SK-N-SH (cell line): ENCODE measurements around the gene ZSCAN20. TPM values are rescaled to one million over a fixed set of nuclear protein-coding genes. Genes with fewer than 3 reads are reported as not detected.

Experiments used
- CTCF ChIA-PET: fragments of 300-600, 350-600 bp; formaldehyde crosslinking; extraction: SDS; loops from one replicate; lab custom pipeline; 2021; lab: Yijun Ruan, JAX
- POLR2A ChIA-PET: fragments of 350-600 bp; sonication (Branson Sonifier 250); formaldehyde crosslinking; extraction: SDS; loops from one replicate; lab custom pipeline; 2020; ENCODE audit warnings: antibody characterized with exemption, inconsistent platforms; lab: Yijun Ruan, JAX
- DNase-seq: peaks from one replicate; pipeline ENCODE4 v3.0.0; 2012
- H2AFZ ChIP-seq: fragments of 200-600 bp; sonication (generic); 2 replicates; pipeline ENCODE4 v1.8.1; 2016; ENCODE audit warnings: antibody characterized with exemption, mild to moderate bottlenecking, low read depth
- H3F3A ChIP-seq: fragments of 200-600 bp; sonication (generic); replicated peaks from 2 replicates; pipeline ENCODE3; 2016; ENCODE audit warnings: antibody characterized with exemption, mild to moderate bottlenecking; ENCODE audit not compliant: insufficient read depth
- H3K27ac ChIP-seq, 2 experiments: fragments of 200-500 bp in 1 of 2; fragments of 200-600 bp in 1 of 2; sonication (Bioruptor generic) in 1 of 2; sonication (generic), shearing (Covaris generic) in 1 of 2; 2 replicates each; pipeline versions ENCODE4 v1.5.1 to v1.6.1; 2014 to 2016; ENCODE audit warnings: low read depth in 2 of 2, inconsistent platforms in 1 of 2, low read length in 1 of 2, mild to moderate bottlenecking in 1 of 2, mixed read lengths in 1 of 2
- H3K27me3 ChIP-seq: fragments of 200-600 bp; sonication (generic), shearing (Covaris generic); 2 replicates; pipeline ENCODE4 v1.6.1; 2016; ENCODE audit warnings: mixed run types; ENCODE audit not compliant: insufficient read depth
- H3K36me3 ChIP-seq, 2 experiments: fragments of 200-500 bp in 1 of 2; fragments of 200-600 bp in 1 of 2; sonication (Bioruptor generic) in 1 of 2; sonication (generic) in 1 of 2; replicated peaks in 1 of 2; 2 replicates each; pipeline versions ENCODE3 to v1.5.1; 2014 to 2016; ENCODE audit warnings: low read length in 1 of 2, mild to moderate bottlenecking in 1 of 2; ENCODE audit not compliant: insufficient read depth in 2 of 2, control insufficient read depth in 1 of 2
- H3K4me1 ChIP-seq, 2 experiments: fragments of 200-500 bp in 1 of 2; fragments of 200-600 bp in 1 of 2; sonication (Bioruptor generic) in 1 of 2; sonication (generic), shearing (Covaris generic) in 1 of 2; 2 replicates each; pipeline versions ENCODE4 v1.5.1 to v1.6.1; 2014 to 2016; ENCODE audit warnings: low read depth in 1 of 2, low read length in 1 of 2, mixed run types in 1 of 2; ENCODE audit not compliant: insufficient read depth in 2 of 2, control insufficient read depth in 1 of 2
- H3K4me2 ChIP-seq: fragments of 200-600 bp; sonication (generic), shearing (Covaris generic); 2 replicates; pipeline ENCODE4 v1.6.1; 2017; ENCODE audit warnings: mixed run types
- H3K4me3 ChIP-seq, 2 experiments: fragments of 200-500 bp in 1 of 2; fragments of 200-600 bp in 1 of 2; sonication (Bioruptor generic) in 1 of 2; sonication (generic), shearing (Covaris generic) in 1 of 2; 2 replicates each; pipeline versions ENCODE4 v1.5.1 to v1.8.1; 2014 to 2016; ENCODE audit warnings: low read depth in 2 of 2, inconsistent platforms in 1 of 2, low read length in 1 of 2, mild to moderate bottlenecking in 1 of 2, mixed read lengths in 1 of 2, moderate library complexity in 1 of 2
- H3K79me2 ChIP-seq: fragments of 200-600 bp; sonication (generic); 2 replicates; pipeline ENCODE4 v1.8.1; 2017; ENCODE audit warnings: mild to moderate bottlenecking; ENCODE audit not compliant: insufficient read depth
- H3K9ac ChIP-seq: fragments of 200-600 bp; sonication (generic); 2 replicates; pipeline ENCODE4 v1.6.1; 2017; ENCODE audit warnings: mixed run types
- H3K9me2 ChIP-seq: fragments of 200-600 bp; sonication (generic); 2 replicates; pipeline ENCODE4 v1.6.1; 2017; ENCODE audit warnings: mixed run types
- H3K9me3 ChIP-seq: fragments of 200-600 bp; sonication (generic); 2 replicates; pipeline ENCODE4 v1.6.1; 2017; ENCODE audit warnings: mixed run types, mild to moderate bottlenecking, moderate library complexity
- H4K20me1 ChIP-seq: fragments of 200-600 bp; sonication (generic); 2 replicates; pipeline ENCODE4 v1.6.1; 2017; ENCODE audit warnings: mild to moderate bottlenecking, mixed run types; ENCODE audit not compliant: insufficient read depth
- CHD2 ChIP-seq: fragments of 150-350 bp; IDR thresholded peaks from 2 replicates; pipeline ENCODE4 v1.6.1; 2018; ENCODE audit warnings: low read length; ENCODE audit not compliant: partially characterized antibody
- CTCF ChIP-seq: fragments of 200-600 bp; sonication (generic); IDR thresholded peaks from 2 replicates; pipeline ENCODE4 v1.6.1; 2017; ENCODE audit warnings: antibody characterized with exemption, mild to moderate bottlenecking, moderate library complexity
- ELF1 ChIP-seq: IDR thresholded peaks from 2 replicates; pipeline ENCODE4 v1.4.0; 2012
- FOSL2 ChIP-seq: IDR thresholded peaks from 2 replicates; pipeline ENCODE4 v1.4.0; 2012; ENCODE audit warnings: low read depth, mild to moderate bottlenecking, moderate library complexity, borderline replicate concordance
- FOXJ3 ChIP-seq: sonication (generic); formaldehyde crosslinking; IDR thresholded peaks from 2 replicates; pipeline ENCODE4 v1.5.1; 2020; ENCODE audit warnings: mild to moderate bottlenecking, missing genetic modification reagents
- GABPA ChIP-seq: IDR thresholded peaks from 2 replicates; pipeline ENCODE4 v1.4.0; 2012; ENCODE audit warnings: low read depth, mild to moderate bottlenecking
- MXI1 ChIP-seq: IDR thresholded peaks from 2 replicates; pipeline ENCODE4 v1.6.1; 2012; ENCODE audit warnings: mild to moderate bottlenecking, low read depth, low read length, improper control_type of control experiment
- NFIC ChIP-seq: IDR thresholded peaks from 2 replicates; pipeline ENCODE4 v1.4.0; 2012; ENCODE audit warnings: borderline replicate concordance
- NRF1 ChIP-seq: IDR thresholded peaks from 2 replicates; pipeline ENCODE4 v1.6.1; 2012; ENCODE audit warnings: low read depth, mild to moderate bottlenecking, low read length
- RCOR1 ChIP-seq: fragments of 150-350 bp; IDR thresholded peaks from 2 replicates; pipeline ENCODE4 v1.6.1; 2017; ENCODE audit warnings: antibody characterized with exemption, low read length
- SIN3A ChIP-seq: IDR thresholded peaks from 2 replicates; pipeline ENCODE4 v1.6.1; 2012; ENCODE audit warnings: low read depth, mild to moderate bottlenecking, low read length, moderate library complexity, borderline replicate concordance
- USF2 ChIP-seq: fragments of 150-350 bp; IDR thresholded peaks from 2 replicates; pipeline ENCODE4 v1.6.1; 2017; ENCODE audit warnings: antibody characterized with exemption, low read length, low read depth, borderline replicate concordance
- ZBTB33 ChIP-seq: IDR thresholded peaks from 2 replicates; pipeline ENCODE4 v1.4.0; 2012; ENCODE audit warnings: low read depth, borderline replicate concordance
- WGBS: methylation state at CpG from one replicate; pipeline ENCODE4 v1.1.6; 2017; ENCODE audit warnings: low lambda C conversion rate; 5-methylcytosine and 5-hydroxymethylcytosine counted together
- polyA plus RNA-seq, 3 experiments: library from polyadenylated mRNA; depleted of rRNA; stranded (reverse); fragments of >200 nt; gene quantifications; 2 replicates each; pipeline ENCODE4 v1.2.3, GENCODE V29; 2012

The ZSCAN20 gene
- polyA plus RNA-seq, 1 of the 3 experiments (the other 2 are of a cell fraction), result 2.1 TPM

GRCh38 chr1:33516428-33516827 is 44.0 kb downstream of the ZSCAN20 start:
- Histone ChIP-seq H3K36me3 (no peaks in the 10 kb centered on the region), H4K20me1 (no peaks in the 10 kb centered on the region), H3K9ac (no peak overlapping the region), H3K9me3 (no peaks in the 10 kb centered on the region), H3K27ac (no peak overlapping the region), H3K4me2 (no peak overlapping the region), H3K4me3 (no peak overlapping the region), H2AFZ (no peak overlapping the region), H3K79me2 (no peaks in the 10 kb centered on the region), H3K9me2 (no peaks in the 10 kb centered on the region), H3F3A (no peaks in the 10 kb centered on the region), H3K4me1 (no peaks in the 10 kb centered on the region; a peak in 1 of 4 replicates), H3K27me3 (no peaks in the 10 kb centered on the region)
- ChIA-PET CTCF (no interaction called here), POLR2A (no interaction called here)
- 54% methylated on average over 9 of the region's 9 CpGs for WGBS
- DNase-seq, result no peak
- TF ChIP-seq FOXJ3 (CRISPR knock-in tag) (no peak), NFIC (no peak), SIN3A (no peak), CHD2 (no peak), USF2 (no peak), GABPA (no peak), CTCF (no peak)

GRCh38 chr1:33516891-33517567 is 44.6 kb downstream of the ZSCAN20 start:
- H3K4me2 ChIP-seq, result no peak overlapping the region
- H3F3A ChIP-seq, result no peaks in the 10 kb centered on the region
- H3K27me3 ChIP-seq, result no peaks in the 10 kb centered on the region
- H3K9me2 ChIP-seq, result no peaks in the 10 kb centered on the region
- H4K20me1 ChIP-seq, result no peaks in the 10 kb centered on the region
- no peak overlapping the region for H2AFZ ChIP-seq
- TF ChIP-seq ZBTB33 (no peak), NRF1 (no peak), FOSL2 (no peak), ELF1 (no peak), RCOR1 (no peak), SIN3A (no peak), MXI1 (no peak)
- POLR2A ChIA-PET, result no interaction called here
- H3K9me3 ChIP-seq, result no peaks in the 10 kb centered on the region
- no peak overlapping the region for H3K27ac ChIP-seq
- no peaks in the 10 kb centered on the region; a peak in 1 of 4 replicates for H3K4me1 ChIP-seq
- no peaks in the 10 kb centered on the region for H3K36me3 ChIP-seq
- 42% methylated on average over 8 of the region's 8 CpGs for WGBS
- no peaks in the 10 kb centered on the region for H3K79me2 ChIP-seq
- H3K4me3 ChIP-seq, result no peak overlapping the region
- no peak overlapping the region for H3K9ac ChIP-seq
- peak; percentile 51 for DNase-seq
- CTCF ChIA-PET, result interaction anchor here (1.3 kb wide), 1 partner anchor 56 kb away, joined by 3 read pairs; no protein-coding TSS in a partner anchor
